Fibroblast of pulmonary artery (primary cell): Measurements from ENCODE around the gene NPY2R.
A peak's percentile ranks its signal among the peaks of the same experiment; 100 is the strongest.

Source experiments
- DNase-seq: peaks from one replicate; pipeline ENCODE4 v3.0.0-alpha.2; 2010; ENCODE audit warnings: low read depth
- H3K4me3 ChIP-seq: replicated peaks from 2 replicates; pipeline ENCODE4 v1.5.1; 2011; ENCODE audit warnings: low read depth, mild to moderate bottlenecking, control low read depth, low read length, moderate library complexity
- TF ChIP-seq, protein P1 (sequence below): IDR thresholded peaks from 2 replicates; pipeline ENCODE4 v1.5.1; 2011; ENCODE audit warnings: mild to moderate bottlenecking, control low read depth, low read length, inconsistent platforms; ENCODE audit errors: missing control alignments

NPY2R gene

DNA sequence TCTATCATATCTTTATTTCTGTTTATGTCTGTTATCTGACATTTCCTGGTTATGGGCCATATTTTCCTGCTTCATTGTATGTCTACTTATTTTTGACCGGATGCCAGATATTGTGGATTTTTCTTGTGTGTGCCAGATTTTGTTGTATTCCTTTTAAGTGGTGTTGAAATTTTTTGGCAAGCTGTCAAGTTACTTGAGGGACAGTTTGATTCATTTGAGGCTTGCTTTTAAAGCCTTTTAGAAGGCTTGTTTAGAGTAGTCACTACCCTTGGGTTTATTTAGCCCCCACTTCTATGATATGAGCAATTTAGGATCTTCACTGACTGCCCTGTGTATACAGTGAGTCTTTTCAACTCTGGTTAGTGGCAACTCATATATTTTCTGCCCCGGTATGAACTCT is 29.2 kb upstream of the NPY2R start:
- peak; percentile 95 for DNase-seq
- no peak overlapping the region for H3K4me3 ChIP-seq
- TF ChIP-seq, protein P1, sequence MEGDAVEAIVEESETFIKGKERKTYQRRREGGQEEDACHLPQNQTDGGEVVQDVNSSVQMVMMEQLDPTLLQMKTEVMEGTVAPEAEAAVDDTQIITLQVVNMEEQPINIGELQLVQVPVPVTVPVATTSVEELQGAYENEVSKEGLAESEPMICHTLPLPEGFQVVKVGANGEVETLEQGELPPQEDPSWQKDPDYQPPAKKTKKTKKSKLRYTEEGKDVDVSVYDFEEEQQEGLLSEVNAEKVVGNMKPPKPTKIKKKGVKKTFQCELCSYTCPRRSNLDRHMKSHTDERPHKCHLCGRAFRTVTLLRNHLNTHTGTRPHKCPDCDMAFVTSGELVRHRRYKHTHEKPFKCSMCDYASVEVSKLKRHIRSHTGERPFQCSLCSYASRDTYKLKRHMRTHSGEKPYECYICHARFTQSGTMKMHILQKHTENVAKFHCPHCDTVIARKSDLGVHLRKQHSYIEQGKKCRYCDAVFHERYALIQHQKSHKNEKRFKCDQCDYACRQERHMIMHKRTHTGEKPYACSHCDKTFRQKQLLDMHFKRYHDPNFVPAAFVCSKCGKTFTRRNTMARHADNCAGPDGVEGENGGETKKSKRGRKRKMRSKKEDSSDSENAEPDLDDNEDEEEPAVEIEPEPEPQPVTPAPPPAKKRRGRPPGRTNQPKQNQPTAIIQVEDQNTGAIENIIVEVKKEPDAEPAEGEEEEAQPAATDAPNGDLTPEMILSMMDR = no peak

DNA sequence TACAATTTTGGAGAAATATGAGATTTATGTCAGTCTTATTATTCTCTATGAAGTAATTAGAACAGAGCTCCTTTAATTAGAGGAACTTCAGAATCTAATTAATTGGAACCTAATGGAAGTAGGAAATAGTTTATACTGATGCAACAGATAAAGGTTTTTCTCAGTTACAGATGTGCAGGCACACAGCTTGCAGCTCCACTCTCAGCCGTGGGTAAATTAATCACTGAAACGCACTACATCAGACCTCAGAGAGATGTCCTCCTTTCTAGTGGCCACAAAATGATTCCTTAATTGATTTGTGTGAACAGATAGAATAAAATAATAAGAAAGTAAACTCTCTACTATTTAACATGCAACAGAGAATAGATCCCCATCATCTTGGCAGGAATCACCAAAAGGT is 21.5 kb upstream of the NPY2R start:
- TF ChIP-seq, protein P1 = no peak
- no peak overlapping the region for H3K4me3 ChIP-seq
- DNase-seq = no peak

DNA sequence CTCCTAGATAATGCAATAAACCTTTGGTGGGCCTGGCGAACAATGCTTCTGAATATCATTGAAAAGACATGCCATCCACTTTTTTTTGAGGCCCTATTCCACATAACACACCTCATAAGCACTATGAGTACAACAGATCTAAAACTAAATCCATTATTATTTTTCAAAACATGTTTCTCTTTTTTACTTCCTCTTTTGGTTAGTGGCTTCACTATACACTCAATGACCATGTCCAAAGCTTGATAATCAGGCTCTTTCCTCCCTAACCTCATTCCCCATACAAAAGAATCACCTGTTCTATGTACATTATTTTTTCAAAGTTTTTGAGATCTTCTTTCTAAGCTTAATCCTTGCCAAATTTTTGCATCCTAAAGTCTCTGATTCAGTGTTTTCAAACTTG is 20.4 kb upstream of the NPY2R start:
- TF ChIP-seq, protein P1 = no peak
- no peak overlapping the region for H3K4me3 ChIP-seq
- DNase-seq = no peak

DNA sequence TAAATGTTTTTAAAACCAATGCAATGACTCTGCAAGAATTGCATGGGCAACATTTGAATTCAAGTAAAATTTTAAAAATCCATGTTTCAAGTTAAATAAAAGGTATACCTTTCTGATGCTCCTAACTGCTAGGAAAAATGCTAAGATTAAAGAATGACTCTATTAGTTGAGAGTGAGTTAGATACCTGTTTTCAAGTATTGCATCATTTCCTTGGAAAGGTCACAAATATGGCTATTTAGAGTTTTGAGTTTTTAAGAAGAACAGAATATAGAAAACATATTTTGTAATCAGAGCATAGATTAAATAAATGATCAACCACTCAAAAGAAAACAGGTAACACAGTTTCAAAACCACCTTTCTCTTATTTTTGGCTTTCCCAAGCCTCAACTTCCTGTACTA is 18.3 kb upstream of the NPY2R start:
- no peak for DNase-seq
- TF ChIP-seq, protein P1 = no peak
- H3K4me3 ChIP-seq = no peak overlapping the region

DNA sequence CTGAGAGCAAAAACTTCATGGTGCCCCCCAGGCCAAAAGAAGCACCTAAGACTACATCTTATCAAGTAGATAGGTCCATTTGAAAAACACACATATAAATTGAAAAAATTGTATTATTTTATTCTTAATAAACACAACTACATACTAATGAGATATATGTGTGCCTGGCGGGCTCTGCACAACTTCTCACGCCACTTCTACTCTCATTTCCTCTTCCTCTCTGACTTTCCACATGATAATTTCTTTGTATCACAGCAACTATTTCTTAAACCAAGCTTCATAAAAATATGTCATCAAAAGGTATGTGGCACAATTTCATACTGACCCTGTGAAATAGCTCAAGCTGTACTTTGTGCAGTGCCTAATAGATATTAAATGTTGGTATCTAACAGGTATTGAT is 10.7 kb upstream of the NPY2R start:
- TF ChIP-seq, protein P1 = no peak
- H3K4me3 ChIP-seq = no peak overlapping the region
- no peak for DNase-seq

DNA sequence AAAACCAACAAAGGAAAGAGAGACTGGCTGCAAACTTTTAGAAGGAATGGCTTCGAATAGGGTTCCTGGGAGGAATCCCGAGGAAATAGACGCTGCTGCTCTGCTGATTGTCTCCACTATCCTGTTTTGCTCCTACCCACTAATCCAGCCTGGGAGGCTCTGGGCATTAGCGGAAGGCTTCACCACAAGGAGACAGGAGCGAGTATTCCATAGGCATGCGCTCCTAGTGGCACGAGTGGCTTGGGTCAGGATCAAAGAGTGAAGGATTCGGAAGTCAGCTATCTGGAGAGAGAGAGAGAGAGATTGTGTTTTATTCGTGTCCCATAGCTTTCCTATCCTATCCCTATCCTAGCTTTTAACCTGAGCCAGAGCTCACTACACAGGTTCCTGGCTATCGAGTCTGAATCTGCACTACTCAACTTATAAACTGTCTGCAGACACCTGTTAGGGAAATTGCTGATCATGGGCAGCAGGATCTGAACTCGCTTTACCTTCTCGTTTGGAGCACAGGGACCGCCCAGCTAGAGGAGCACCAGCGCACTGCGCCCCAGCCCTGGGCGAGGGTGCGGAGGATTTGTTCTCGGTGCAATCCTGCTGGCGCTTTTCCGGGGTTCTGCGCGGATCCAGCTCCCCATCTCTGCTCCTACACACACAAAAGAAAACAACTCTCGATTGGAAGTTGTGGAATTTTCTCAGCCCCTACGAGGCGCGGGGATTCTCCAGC is 740 bp upstream of the NPY2R start:
- DNase-seq = peak; percentile 6
- TF ChIP-seq, protein P1 = peak; percentile 21
- peak overlapping the region; percentile 6 for H3K4me3 ChIP-seq

DNA sequence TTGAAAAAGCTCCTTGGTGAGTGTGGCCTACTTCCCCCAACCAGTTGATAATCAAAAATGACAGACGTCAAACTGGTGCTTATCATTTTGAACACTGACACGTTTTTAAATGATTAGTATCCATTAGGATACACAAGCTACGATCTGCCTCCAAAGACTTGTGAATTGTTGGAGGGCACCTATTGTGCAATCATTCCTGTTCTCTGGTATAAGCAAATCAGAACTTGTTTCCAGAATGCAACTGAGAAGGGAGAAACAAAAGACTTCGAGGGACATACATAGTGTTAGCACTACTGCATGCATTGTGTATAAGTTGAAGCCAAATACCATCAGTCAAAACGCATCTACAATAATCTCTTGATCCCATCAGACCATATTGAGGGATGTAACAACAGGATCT is 11.6 kb downstream of the NPY2R start:
- DNase-seq = no peak
- no peak overlapping the region for H3K4me3 ChIP-seq
- TF ChIP-seq, protein P1 = no peak
